ENCODE data around the gene STAG1. TPM values are rescaled to one million over a fixed set of nuclear protein-coding genes. Genes with fewer than 3 reads are reported as not detected.

Gene STAG1
- polyA plus RNA-seq, 3 donors, result 7.2 to 10.0 (median 7.5) TPM

GRCh38 chr3:136444581-136444980 is 307.6 kb downstream of the STAG1 start:
- Mint-ChIP-seq H3K4me3 (no peak overlapping the region), H3K9me3 (peaks cover 0 to 5% (median 0%) of the 10 kb centered on the region in 7 donors), H3K36me3 (peaks cover 36 to 59% of the 10 kb centered on the region in 2 donors), H3K27ac (peak overlapping the region in 2 of 7 donors; percentile 17 to 71), H3K27me3 (ENCODE audit: low read depth in 3 of 3) (peaks cover 0 to 2% (median 0%) of the 10 kb centered on the region in 3 donors), H3K4me1 (no peaks in the 10 kb centered on the region)
- TF ChIP-seq CTCF (IDR thresholded peaks at IDR 0.05), result no peak
- H3K4me3 ChIP-seq (replicated peaks in 1 of 3; ENCODE audit: low read depth in 2 of 3, low read length in 3 of 3), result no peak overlapping the region
- no peaks in the 10 kb centered on the region for H3K27me3 ChIP-seq (ENCODE audit: control insufficient read depth in 2 of 2, insufficient read depth in 2 of 2, low read length in 2 of 2)
- no peaks in the 10 kb centered on the region for H4K20me1 ChIP-seq (ENCODE audit: insufficient read depth, low read length)
- no peaks in the 10 kb centered on the region for H3K4me1 ChIP-seq (ENCODE audit: control insufficient read depth in 1 of 2, insufficient read depth in 2 of 2, low read length in 2 of 2)
- intact Hi-C loops (cut with micrococcal nuclease), result no loop called here
- no peaks in the 10 kb centered on the region for H3K9me3 ChIP-seq (replicated peaks in 1 of 2; ENCODE audit: control insufficient read depth in 1 of 2, insufficient read depth in 1 of 2, low read length in 2 of 2)
- WGBS (ENCODE audit: insufficient coverage), result 100% methylated on average over 2 of the region's 3 CpGs
- no peak overlapping the region for H3K4me2 ChIP-seq (replicated peaks; ENCODE audit: extremely low read depth, low read length, poor library complexity, severe bottlenecking)
- DNase-seq, result no peak
- no peak overlapping the region for H2AFZ ChIP-seq (ENCODE audit: insufficient read depth, low read depth, low read length, poor library complexity, severe bottlenecking)
- H3K36me3 ChIP-seq (replicated peaks in 1 of 2; ENCODE audit: control insufficient read depth in 1 of 2, insufficient read depth in 2 of 2, low read length in 2 of 2), result peaks cover 17 to 50% of the 10 kb centered on the region in 2 donors
- H3K79me2 ChIP-seq (ENCODE audit: insufficient read depth, low read length), result no peaks in the 10 kb centered on the region
- H3K27ac ChIP-seq (ENCODE audit: low read depth in 1 of 2, low read length in 2 of 2), result no peak overlapping the region
- H3K9ac ChIP-seq (ENCODE audit: insufficient read depth, low read length, poor library complexity, severe bottlenecking), result no peak overlapping the region

GRCh38 chr3:136437043-136437442 is 315.1 kb downstream of the STAG1 start:
- intact Hi-C loops (cut with micrococcal nuclease), result no loop called here
- H3K27me3 Mint-ChIP-seq (ENCODE audit: low read depth in 3 of 3), result peaks cover 0 to 2% (median 0%) of the 10 kb centered on the region in 3 donors
- TF ChIP-seq CTCF (IDR thresholded peaks at IDR 0.05), result no peak

More at GRCh38 chr3:136437043-136437442, 315.1 kb downstream of the STAG1 start:
- H3K4me1 Mint-ChIP-seq, result no peaks in the 10 kb centered on the region
- Histone ChIP-seq H3K36me3 (replicated peaks in 1 of 2; ENCODE audit: control insufficient read depth in 1 of 2, insufficient read depth in 2 of 2, low read length in 2 of 2) (peaks cover 11 to 26% of the 10 kb centered on the region in 2 donors), H3K27me3 (ENCODE audit: control insufficient read depth in 2 of 2, insufficient read depth in 2 of 2, low read length in 2 of 2) (no peaks in the 10 kb centered on the region), H2AFZ (ENCODE audit: insufficient read depth, low read depth, low read length, poor library complexity, severe bottlenecking) (no peak overlapping the region), H3K4me3 (replicated peaks in 1 of 3; ENCODE audit: low read depth in 2 of 3, low read length in 3 of 3) (no peak overlapping the region), H3K4me1 (ENCODE audit: control insufficient read depth in 1 of 2, insufficient read depth in 2 of 2, low read length in 2 of 2) (no peaks in the 10 kb centered on the region), H3K9ac (ENCODE audit: insufficient read depth, low read length, poor library complexity, severe bottlenecking) (no peak overlapping the region), H3K4me2 (replicated peaks; ENCODE audit: extremely low read depth, low read length, poor library complexity, severe bottlenecking) (no peak overlapping the region), H3K79me2 (ENCODE audit: insufficient read depth, low read length) (no peaks in the 10 kb centered on the region), H4K20me1 (ENCODE audit: insufficient read depth, low read length) (no peaks in the 10 kb centered on the region), H3K27ac (ENCODE audit: low read depth in 1 of 2, low read length in 2 of 2) (no peak overlapping the region), H3K9me3 (replicated peaks in 1 of 2; ENCODE audit: control insufficient read depth in 1 of 2, insufficient read depth in 1 of 2, low read length in 2 of 2) (no peaks in the 10 kb centered on the region)
- H3K4me3 Mint-ChIP-seq, result no peak overlapping the region
- H3K36me3 Mint-ChIP-seq, result peaks cover 21 to 51% of the 10 kb centered on the region in 2 donors
- no peaks in the 10 kb centered on the region for H3K9me3 Mint-ChIP-seq
- WGBS (ENCODE audit: insufficient coverage), result no CpG with 5 or more reads among the region's 2 CpGs
- H3K27ac Mint-ChIP-seq, result no peak overlapping the region
- DNase-seq, result no peak

Measured in CD14-positive monocyte (primary cell).